GDM1 (cell line): ENCODE measurements around the gene LRRC32.

Experiments used
- DNase-seq: peaks from one replicate; lab custom pipeline; 2025; lab: John Stamatoyannopoulos, UW

LRRC32 gene

DNA sequence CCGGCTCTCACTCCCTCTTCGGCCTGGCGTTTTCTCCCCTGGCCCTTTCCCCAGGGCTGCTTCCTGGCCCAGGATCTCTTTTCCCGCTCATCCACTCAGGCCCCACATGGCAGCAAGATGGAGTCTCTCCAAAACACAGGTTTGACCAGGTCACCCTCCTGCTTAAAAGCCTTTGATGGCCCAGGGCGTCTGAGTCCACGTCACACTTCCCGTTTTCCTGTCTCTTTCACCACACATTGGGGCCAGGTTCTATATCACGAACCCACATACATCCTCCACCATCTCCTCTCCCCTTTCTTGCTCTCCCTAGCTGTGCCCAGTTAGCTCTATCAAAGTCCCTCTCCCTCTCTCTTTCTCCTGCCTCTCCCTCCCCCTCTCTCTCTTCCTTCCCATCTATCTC, 7.8 kb upstream of the LRRC32 start:
- peak; percentile 57 for DNase-seq

DNA sequence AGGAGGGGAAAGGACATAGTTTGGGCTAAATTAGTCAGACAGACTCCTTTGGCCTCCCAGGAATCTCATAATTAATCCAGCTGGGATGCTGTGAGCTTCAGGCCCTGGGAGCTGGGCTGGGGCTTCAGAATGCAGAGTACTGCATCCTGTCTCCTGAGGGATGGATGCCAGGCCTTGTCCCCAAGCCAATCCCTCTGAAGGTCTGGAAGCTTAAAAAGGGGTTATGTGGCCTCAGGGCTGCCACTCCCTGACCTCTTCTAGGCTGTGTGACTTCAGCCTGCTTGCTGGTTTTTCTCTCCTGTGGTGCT, 6.9 kb upstream of the LRRC32 start:
- DNase-seq, result no peak

DNA sequence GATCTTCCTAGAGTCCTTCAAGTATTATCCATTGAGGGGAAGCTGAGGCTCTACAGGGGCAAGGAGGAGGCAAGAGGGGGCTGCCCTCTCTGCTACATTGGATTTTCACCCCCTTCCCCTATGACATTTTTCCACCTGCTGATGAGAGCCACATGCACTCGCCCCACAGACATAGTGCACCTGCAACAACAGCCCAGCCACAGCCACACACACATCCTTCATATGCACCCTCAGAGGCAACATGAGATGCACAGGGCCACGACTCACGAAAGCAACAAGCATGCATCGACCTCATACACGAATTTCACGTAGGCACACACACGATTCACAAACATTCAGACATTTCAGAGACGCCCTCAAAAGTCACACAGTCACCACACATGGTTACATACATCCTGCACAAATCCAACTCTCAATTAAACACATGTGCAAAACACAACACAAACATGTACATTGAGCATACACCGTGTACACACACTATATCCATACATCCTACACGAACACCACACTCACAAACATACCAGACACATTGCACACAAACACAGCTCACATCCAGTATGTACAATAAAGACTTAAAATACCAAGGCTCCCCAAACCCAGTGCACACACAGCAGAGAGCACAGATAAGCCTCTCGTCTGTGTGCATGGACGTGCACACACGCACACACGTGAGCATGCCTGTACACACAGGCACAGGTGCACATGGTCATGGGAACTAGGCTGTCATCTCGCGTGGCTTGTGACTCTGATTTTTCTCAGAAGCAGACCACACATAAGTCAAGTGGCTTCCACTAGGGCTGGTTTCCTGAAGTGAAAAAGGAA, 6.3 kb upstream of the LRRC32 start:
- DNase-seq, result no peak

DNA sequence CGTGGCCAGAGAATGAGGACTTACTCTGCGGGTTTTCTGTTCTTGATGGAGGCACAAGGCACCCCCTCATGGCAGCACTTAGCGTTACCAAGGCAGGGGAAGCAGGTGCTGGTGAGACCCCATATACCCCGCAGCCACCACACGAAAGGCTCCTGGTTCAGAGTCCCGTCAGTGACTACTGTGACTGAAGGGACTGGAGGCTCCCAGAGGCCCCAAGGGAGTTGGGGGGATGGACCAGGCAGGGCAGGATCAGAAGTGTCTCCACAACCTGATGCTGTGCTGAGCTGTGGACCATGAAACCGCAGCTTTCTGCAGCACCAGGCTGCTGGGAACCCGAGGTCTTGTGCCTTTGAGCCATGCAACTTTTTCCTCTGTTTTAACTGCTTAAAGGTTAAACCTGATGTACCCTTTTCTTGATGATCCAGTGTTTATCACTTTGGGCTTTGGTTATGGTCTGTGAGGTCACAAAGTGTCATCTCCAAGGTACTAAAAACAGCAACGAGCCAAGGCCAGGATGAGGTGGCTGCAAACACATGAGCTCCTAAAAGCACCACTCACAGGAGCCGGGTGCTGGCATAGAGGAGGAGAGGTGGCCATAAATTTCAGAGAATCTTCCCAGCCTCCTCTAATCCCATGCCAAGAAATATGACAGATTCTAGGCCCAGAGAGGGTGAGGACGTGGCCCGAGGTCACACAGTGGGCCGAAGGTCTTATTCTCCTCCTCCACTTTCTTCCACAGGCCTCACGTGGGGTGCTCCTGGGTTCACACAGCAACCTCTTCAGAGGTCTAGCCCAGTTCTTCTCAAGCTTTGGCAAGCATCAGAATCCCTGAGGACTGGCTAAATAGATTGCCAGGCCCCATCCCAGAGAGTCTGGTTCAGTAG, 4.2 kb upstream of the LRRC32 start:
- no peak for DNase-seq

DNA sequence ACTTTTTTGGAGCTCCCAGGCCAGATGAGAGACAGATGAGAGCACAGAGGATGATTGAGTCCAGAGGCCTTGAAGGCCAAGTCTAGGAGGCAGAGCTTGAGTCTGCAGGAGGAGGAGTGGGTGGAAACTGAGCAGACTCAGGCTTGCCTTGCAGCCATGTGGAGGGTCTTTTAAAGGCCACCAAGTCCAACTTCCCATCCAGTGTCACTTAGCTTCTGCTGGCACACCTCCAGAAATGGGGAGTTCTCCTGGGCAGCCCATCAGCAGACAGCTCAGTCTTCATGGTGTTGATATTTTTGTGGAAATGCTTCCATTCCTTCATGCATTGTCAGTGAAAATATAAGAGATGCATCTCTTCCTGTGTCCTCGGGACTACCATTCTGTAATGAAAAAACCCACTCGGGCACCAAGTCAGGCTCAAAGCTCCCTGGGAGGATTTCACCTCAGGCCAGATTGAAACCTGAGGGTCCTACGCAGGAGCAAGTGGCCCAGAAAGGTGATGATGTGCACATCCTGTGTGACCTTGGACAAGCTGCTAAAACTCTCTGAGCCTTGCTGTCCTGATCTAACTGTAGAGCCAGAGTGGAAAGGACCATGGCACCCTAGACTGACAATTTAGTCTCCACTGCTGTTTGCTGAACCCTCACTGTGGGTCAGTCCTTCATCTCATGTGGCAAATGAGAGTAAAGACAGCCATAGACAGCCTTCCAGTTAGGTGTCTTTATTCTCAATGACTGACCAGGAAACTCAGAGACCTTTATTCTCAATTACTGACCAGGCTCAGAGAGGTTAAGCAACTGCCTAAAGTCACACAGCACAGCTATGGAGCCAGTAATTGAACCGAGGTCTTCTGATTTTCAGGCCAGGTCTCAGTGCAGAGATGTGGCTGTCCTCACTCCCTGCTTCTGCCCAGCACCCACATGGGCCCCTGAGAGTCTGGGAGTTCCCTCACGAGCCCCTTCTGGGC, 2.9 kb upstream of the LRRC32 start:
- no peak for DNase-seq

GRCh38 chr11:76672431-76673175, 2.1 kb upstream of the LRRC32 start:
- DNase-seq, result no peak

DNA sequence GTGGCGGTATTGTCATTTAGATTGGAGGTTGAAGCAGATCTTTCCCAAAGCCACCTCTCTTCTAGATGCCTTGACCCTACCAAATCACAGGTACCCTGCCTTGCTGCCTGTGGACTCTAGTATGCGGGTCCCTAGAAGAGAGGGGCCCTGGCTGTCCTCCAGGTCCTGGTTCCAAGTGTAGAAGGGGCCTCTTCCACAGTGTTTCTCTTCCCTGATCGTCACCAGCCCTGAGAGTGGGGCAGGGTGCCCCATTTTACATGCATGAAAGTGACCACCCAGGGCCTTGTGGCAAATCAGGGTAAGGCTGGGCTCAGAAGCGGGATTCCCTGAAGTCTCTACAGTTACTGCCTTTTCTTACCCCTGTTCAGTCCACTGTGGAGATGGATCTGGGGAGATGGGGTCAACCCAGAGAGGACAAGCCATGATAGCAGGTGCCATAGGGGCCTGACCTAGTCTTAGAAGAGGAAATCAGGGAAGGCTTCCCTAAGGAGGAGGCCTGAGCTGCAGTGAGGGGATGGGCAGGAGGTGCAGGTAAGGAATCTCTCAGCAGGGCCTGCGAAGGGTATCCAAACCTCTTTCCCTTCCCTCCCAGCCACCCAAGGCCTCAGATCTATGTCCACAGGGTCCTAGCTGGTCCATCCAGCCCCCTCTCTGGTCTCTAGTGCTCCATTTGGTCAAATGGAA, 1.2 kb upstream of the LRRC32 start:
- no peak for DNase-seq

DNA sequence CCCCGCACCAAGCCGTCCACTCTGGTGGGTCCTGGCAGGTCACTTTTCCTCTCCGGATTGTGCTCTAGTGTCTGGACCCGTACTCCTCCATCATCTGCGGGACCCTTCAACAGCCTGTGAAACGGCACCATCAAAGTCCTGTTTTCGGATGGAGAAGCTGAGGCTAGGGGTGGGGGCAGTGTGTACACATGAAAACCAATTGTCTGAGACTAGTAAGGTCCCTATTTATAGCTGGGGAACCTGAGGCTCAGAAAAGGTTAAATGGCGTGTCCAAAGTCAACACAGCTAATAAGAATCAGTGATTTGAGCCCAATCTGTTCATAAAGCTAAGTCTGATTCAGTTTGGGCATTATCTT, 668 bp upstream of the LRRC32 start:
- no peak for DNase-seq

- no peak for DNase-seq
Observed at GRCh38 chr11:76669901-76670484, 554 bp downstream of the LRRC32 start.

DNA sequence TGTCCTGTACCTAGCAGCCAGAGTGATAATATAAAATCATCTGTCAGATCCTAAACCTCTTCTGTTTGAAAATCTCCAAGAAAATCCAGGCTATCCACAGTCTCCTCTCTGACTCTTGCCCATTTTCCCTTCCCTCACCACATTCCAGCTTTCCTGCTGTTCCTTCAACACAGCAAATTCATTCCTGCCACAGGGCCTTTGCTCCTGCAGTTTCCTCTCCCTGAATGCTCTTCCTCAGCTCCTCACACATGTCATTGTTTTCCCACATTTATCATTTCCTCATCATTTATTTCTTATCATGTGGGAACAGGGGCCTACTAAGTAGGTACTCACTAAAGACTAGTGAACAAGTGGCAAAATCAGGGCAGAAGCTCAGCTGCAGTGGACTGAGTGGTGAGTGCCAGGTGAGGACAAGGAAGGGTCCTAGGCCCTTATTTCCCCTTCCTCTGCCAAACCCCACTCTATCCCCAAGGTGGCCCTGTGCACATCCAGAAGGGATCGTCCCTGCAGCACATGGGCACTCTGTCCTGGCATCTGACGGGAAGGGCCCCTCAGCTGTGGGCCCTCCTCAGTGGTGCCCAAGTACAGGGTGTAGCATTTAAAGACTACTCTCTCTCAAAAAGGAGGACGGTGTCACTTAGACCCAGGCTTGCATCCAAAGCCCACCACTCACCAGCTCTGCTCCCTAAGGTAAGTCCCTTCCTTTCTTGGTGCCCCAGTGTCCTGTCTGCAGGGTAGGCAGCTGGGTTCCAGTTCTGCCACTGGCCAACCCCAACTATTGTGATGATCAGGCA, 2.0 kb downstream of the LRRC32 start:
- DNase-seq, result no peak

DNA sequence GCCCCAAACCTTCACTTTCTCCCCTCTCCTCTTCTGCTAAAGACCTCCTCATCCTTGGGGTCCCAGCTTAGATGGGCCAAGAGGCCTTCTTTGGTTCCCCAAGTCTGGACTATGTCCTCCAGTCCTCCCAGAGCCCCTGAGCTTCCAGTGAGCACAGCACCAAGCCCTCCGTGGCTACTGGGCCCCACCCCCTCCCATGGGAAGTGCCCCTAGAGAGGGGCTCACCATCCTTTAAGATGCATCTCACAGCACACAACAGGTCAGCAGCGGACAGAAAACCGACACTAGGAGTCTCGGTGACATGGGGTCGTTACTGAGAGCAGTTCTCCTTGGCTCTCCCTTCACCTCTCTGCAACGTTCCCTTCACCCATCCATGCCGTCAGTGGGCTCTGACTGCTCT, 2.7 kb downstream of the LRRC32 start:
- DNase-seq, result no peak

- DNase-seq, result no peak
Observed at GRCh38 chr11:76667271-76667818, 3.2 kb downstream of the LRRC32 start.

GRCh38 chr11:76666830-76667229, 3.7 kb downstream of the LRRC32 start:
- DNase-seq, result no peak

DNA sequence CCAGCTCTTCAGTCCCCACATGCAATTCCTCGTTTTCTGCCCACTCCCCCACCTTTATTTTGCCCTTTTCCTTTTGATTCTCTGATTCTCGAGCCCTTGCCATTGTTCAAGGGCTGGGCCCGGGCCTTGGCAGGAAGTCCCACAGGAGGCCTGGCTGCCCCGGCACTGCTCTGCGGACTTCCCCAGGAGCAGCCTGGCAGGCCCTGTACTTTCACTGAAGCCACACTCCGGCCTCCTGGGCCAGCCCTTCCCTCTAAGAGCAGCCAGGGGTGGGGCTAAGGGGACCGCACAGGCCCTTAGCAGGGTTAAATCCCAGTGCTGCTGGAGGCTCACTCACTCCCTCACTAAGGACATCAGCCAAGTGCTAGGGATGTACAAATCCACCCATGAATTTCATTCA, 4.1 kb downstream of the LRRC32 start:
- DNase-seq, result no peak

- DNase-seq, result no peak
Observed at GRCh38 chr11:76665921-76666351, 4.6 kb downstream of the LRRC32 start.

GRCh38 chr11:76665172-76665571, 5.4 kb downstream of the LRRC32 start:
- DNase-seq, result no peak

DNA sequence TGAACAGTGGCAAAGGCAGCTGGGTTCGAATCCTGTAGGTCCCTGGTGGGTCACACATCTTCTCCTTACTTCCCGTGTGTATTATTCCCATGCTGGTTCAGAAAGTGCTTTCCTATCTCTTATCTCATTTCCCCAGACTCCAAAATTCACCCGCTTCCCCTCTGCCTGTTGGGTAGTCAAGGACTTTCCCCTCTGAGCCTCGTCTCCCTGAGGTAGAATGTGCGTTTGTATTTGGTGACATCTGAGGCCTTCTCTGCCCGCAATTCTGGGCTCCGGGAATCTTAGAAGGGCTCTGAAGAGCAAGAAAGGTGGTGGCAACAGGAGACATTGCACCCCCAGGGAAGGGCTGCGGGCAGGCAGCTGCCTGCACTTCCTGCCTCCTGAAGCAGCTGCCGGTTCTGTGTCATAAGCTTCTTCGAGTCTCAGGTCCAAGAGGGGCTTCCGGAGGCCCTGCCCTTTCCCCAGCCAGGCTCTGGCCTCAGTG, 5.9 kb downstream of the LRRC32 start:
- peak; percentile 34 for DNase-seq

DNA sequence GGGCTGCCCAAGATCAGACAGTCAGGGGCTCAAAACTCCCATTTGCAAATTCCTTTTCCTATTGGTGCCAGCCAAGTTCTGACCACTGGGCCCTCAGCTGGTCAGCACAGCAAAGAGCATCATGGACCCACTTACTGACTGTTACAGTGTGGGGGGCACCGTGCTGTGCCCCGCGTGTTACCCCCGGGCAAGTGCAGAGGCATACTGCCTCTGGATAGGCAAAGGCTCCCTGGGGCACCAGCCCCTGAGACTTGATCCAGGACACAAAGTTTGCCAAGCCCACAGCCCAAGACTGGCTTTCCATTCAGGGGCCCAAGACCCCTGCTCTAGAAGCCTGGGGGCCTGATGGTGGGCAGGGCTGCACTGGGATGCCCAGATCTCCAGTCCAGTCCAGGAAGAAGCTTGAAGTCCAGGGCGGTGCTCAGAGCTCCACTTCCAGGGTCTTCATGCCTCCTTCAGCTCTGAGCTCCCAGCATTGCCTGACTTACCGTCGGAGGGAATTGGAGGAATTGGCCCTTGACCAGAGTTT, 6.6 kb downstream of the LRRC32 start:
- DNase-seq, result no peak

DNA sequence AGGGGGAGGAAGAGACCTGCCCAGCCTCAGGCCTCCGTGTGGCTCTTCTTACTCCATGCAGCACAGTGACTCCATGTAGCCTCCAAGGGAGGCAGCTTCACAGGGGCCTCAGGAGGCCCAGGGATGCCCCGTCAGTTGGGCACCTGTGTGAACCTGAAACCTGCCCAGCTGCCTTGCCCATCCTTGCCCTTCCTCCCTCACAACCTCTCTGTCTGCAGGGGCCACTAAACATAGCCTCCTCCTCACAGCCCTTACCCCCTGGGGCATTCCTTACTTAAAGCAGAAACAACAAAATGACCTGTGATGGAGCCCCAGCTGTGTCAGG, 7.1 kb downstream of the LRRC32 start:
- no peak for DNase-seq
